Fibroblast of pulmonary artery (primary cell): ENCODE measurements around the gene TFAP2A.

Experiments used
- DNase-seq: peaks from one replicate; pipeline ENCODE4 v3.0.0-alpha.2; 2010; ENCODE audit warnings: low read depth
- H3K4me3 ChIP-seq: replicated peaks from 2 replicates; pipeline ENCODE4 v1.5.1; 2011; ENCODE audit warnings: low read depth, mild to moderate bottlenecking, control low read depth, low read length, moderate library complexity
- CTCF ChIP-seq: IDR thresholded peaks from 2 replicates; pipeline ENCODE4 v1.5.1; 2011; ENCODE audit warnings: mild to moderate bottlenecking, control low read depth, low read length, inconsistent platforms; ENCODE audit errors: missing control alignments

The TFAP2A gene

DNA sequence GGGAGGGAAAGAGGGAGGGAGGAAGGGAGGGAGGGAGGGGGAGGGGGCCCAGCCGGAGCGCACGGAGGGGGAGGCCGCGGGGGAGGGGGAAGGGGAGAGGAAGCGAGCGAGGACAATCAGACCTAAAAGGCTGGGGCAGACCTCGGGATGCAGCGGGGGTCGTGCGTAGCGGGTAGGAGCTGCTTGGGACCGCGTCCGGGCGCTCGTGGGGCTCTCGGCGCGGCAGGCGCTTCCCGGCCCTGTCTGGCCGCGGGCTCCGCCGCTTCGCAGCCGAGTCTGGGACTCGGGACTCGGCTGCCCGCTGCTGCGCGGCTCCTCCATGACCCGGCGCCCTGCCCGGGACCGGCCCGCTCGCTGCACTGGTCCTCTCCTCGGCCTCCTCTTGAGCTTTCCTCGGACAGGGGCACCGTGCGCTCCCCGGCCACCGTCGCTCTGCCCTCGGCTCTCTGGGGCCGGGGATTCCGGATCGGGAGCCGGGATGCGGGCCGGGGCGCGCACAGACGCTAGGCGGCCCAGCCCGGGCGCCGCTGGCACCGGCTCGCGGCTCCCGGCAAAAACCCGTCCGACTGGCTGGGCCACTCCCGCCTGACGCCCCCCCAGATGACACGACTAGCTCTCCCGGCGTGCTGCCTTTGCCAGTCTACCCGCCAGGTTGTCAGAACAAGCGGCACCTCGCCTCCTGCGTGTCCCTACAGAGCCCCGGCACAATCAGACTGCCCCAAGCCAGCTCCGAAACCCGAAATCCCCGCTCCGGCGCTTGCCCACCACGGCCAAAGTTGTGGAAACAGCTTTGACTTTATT is 2.2 kb downstream of the TFAP2A start:
- peak overlapping the region; percentile 72 for H3K4me3 ChIP-seq
- no peak for TF ChIP-seq CTCF
- DNase-seq: no peak

DNA sequence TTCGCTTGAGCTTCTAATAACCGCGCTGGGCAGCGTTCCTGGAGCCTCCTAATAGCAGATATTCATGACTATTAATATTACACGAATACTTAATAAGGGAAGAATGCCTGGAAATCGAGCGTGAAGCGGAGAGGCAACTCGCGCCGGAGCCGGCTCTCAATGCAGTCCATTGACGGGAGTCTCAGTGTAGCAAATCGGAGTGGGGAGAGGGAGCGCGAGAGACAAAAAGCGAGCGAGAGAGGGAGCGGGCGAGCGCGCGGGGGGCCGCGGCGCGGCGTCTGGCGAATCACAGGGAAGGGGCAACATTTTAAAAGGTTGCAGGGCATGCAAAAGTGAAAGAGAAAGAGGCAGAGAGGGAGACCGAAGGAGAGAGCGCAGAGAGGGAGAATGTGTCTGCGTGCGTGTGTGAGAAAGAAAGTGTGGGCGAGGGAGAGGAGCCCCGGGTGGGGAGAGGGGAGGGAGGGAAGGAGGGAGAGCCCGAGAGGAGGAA is 2.9 kb downstream of the TFAP2A start:
- no peak for TF ChIP-seq CTCF
- peak overlapping the region; percentile 72 for H3K4me3 ChIP-seq
- DNase-seq: peak; percentile 75

GRCh38 chr6:10411131-10411970 is 3.5 kb downstream of the TFAP2A start:
- no peak for TF ChIP-seq CTCF
- no peak for DNase-seq
- peak overlapping the region; percentile 72 for H3K4me3 ChIP-seq

GRCh38 chr6:10410207-10411050 is 4.4 kb downstream of the TFAP2A start:
- peak overlapping the region; percentile 72 for H3K4me3 ChIP-seq
- no peak for DNase-seq
- no peak for TF ChIP-seq CTCF

GRCh38 chr6:10409731-10410206 is 5.1 kb downstream of the TFAP2A start:
- peak overlapping the region; percentile 72 for H3K4me3 ChIP-seq
- no peak for DNase-seq
- TF ChIP-seq CTCF: no peak

GRCh38 chr6:10409233-10409721 is 5.6 kb downstream of the TFAP2A start:
- H3K4me3 ChIP-seq: peak overlapping the region; percentile 72
- TF ChIP-seq CTCF: no peak
- DNase-seq: no peak
